Activated CD8-positive, alpha-beta T cell treated with anti-CD3 and anti-CD28 coated beads for 36 hours (primary cell): Measurements from ENCODE around the gene FNIP2. TPM values are rescaled to one million over a fixed set of nuclear protein-coding genes. Genes with fewer than 3 reads are reported as not detected.

Experiments
- ATAC-seq: fragments of 200-7000 bp; cut with Tn5 transposase; one replicate; pipeline ENCODE4 v1.10.0; 2021; ENCODE audit warnings: mild to moderate bottlenecking, moderate library complexity
- CTCF ChIA-PET: fragments of 350-600 bp; sonication (Branson Sonifier 250); formaldehyde crosslinking; loops from one replicate; lab custom pipeline; 2021; ENCODE audit warnings: antibody characterized with exemption; lab: Charles Lee
- POLR2A ChIA-PET: fragments of 350-600 bp; sonication (Branson Sonifier 250); formaldehyde crosslinking; loops from one replicate; lab custom pipeline; 2021; ENCODE audit warnings: antibody characterized with exemption; lab: Charles Lee
- DNase-seq: peaks from one replicate; pipeline ENCODE4 v3.0.0-alpha.2; 2020
- H3K27ac Mint-ChIP-seq: one replicate; pipeline ENCODE4 v1.8.0; 2021; ENCODE audit warnings: mild to moderate bottlenecking, mixed read lengths
- H3K27me3 Mint-ChIP-seq: one replicate; pipeline ENCODE4 v1.8.0; 2021; ENCODE audit warnings: mixed read lengths
- H3K36me3 Mint-ChIP-seq: one replicate; pipeline ENCODE4 v1.8.0; 2021; ENCODE audit warnings: low read depth, mixed read lengths
- H3K4me1 Mint-ChIP-seq: one replicate; pipeline ENCODE4 v1.8.0; 2021; ENCODE audit warnings: low read depth, mixed read lengths
- H3K4me3 Mint-ChIP-seq: one replicate; pipeline ENCODE4 v1.8.0; 2021; ENCODE audit warnings: mild to moderate bottlenecking, moderate library complexity, mixed read lengths
- H3K9me3 Mint-ChIP-seq: one replicate; pipeline ENCODE4 v1.8.0; 2021; ENCODE audit warnings: mixed read lengths
- intact Hi-C: fragments of 100-400 bp; cut with micrococcal nuclease; formaldehyde crosslinking; loops from one replicate; pipeline ENCODE4 v1.10.0; 2022
- total RNA-seq, 2 experiments: library from RNA; stranded (reverse); gene quantifications; one replicate each; pipeline ENCODE4 v1.2.3, GENCODE V29; 2021
- TF ChIP-seq, protein P1 (sequence below): fragments of 200-600 bp; IDR thresholded peaks from one replicate; pipeline ENCODE4 v1.8.0; 2022; ENCODE audit warnings: antibody characterized with exemption, mild to moderate bottlenecking

Gene FNIP2
- total RNA-seq, 2 experiments from 2014 or later: 11.2 to 11.7 TPM

DNA sequence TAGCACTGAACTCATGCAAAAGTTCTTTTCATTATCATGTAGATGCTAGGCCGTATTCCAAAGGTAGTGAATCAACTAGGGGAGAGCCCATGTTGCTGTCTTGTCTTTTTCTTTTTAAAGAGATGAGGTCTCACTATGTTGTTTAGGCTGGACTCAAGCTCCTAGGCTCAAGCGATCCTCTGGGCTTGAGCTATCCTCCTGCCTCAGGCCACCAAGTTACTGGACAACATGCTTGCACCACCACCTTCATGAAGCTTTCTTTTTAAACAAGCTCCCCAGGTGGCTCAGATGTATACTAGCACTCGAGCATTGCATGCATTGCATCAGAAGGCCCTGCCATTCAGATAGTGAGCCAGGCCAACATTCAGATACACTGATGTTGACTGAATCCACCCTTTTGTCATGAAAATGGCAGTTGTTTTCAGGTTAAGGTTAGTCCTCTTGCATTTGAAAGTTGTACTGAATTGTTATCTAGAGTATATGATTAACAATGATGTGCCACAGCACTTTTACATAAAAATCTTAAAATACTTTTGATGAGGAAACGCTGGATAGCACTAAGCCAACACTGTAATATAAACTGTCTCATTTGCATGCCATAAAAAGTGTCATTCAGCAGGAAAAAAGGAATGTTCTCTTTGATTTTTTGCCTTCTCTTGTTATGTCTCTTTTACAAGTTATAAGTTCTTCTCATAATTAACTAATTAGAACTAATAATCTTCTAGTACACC lies 76.7 kb downstream of the FNIP2 start:
- H3K36me3 Mint-ChIP-seq: peaks cover 2% of the 10 kb centered on the region
- no peaks in the 10 kb centered on the region for H3K27me3 Mint-ChIP-seq
- H3K9me3 Mint-ChIP-seq: no peaks in the 10 kb centered on the region
- TF ChIP-seq, protein P1, sequence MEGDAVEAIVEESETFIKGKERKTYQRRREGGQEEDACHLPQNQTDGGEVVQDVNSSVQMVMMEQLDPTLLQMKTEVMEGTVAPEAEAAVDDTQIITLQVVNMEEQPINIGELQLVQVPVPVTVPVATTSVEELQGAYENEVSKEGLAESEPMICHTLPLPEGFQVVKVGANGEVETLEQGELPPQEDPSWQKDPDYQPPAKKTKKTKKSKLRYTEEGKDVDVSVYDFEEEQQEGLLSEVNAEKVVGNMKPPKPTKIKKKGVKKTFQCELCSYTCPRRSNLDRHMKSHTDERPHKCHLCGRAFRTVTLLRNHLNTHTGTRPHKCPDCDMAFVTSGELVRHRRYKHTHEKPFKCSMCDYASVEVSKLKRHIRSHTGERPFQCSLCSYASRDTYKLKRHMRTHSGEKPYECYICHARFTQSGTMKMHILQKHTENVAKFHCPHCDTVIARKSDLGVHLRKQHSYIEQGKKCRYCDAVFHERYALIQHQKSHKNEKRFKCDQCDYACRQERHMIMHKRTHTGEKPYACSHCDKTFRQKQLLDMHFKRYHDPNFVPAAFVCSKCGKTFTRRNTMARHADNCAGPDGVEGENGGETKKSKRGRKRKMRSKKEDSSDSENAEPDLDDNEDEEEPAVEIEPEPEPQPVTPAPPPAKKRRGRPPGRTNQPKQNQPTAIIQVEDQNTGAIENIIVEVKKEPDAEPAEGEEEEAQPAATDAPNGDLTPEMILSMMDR: no peak
- ATAC-seq: no peak
- peaks cover 16% of the 10 kb centered on the region for H3K4me1 Mint-ChIP-seq
- CTCF ChIA-PET: interaction anchor here (0.9 to 1.3 kb wide), 5 partner anchors 11 to 357 kb away, joined by 3 to 4 read pairs (median 4); no protein-coding TSS in a partner anchor
- no peak overlapping the region for H3K27ac Mint-ChIP-seq
- POLR2A ChIA-PET: no interaction called here
- no peak overlapping the region for H3K4me3 Mint-ChIP-seq
- no peak for DNase-seq
- intact Hi-C loops: loop anchor here (5.0 kb wide), 1 partner anchor 73 kb away; no protein-coding TSS in a partner anchor

DNA sequence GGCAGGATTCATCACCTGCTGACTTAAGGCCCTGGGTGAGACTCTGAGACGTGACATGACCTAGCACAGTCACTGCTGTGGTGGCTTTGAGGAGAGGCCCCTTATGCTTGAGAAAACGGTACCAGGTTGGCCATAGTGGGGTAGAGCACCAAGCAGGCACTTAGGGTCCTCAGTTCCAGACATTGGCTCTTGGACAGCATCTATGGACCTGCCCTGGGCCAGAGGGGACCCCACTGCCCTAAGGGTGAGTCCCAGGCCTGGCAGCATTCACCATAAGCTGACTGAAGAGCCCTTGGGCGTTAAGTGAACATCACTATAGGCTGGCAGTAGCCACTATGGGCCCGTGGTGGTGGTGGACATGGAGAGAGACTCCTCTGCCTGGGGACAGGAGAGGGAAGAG lies 78.7 kb downstream of the FNIP2 start:
- CTCF ChIA-PET: interaction anchor here (1.4 kb wide), 1 partner anchor 65 kb away, joined by 3 read pairs; no protein-coding TSS in a partner anchor
- Mint-ChIP-seq H3K27me3 (no peaks in the 10 kb centered on the region), H3K4me3 (no peak overlapping the region), H3K27ac (no peak overlapping the region), H3K4me1 (peaks cover 20% of the 10 kb centered on the region), H3K36me3 (peaks cover 2% of the 10 kb centered on the region), H3K9me3 (no peaks in the 10 kb centered on the region)
- DNase-seq (no peak), ATAC-seq (no peak)
- POLR2A ChIA-PET: interaction anchor here (0.6 kb wide), 2 partner anchors 42 to 181 kb away, joined by 3 read pairs; no protein-coding TSS in a partner anchor
- TF ChIP-seq, protein P1: no peak
- intact Hi-C loops: loop anchor here (5.0 kb wide), 1 partner anchor 75 kb away; no protein-coding TSS in a partner anchor

DNA sequence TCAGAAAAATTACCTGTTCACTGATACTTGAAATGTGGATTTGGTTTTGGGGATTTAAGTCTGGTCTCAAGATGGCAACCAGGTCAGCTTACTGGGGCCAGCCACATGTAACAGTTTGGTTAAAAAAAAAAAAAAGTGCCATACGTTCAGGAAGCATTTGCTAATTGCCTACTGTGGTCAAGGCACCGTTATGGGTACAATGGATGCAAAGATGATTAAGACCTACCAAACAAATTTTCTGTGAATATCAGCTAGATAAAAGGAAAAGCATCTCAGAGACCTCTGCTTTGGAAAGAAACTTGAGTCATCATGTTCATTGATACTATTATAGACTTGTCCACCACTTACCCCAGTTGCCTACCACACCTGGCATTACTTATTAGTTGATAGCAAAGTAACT lies 80.9 kb downstream of the FNIP2 start:
- Mint-ChIP-seq H3K36me3 (no peaks in the 10 kb centered on the region), H3K4me3 (no peak overlapping the region), H3K9me3 (no peaks in the 10 kb centered on the region), H3K27ac (no peak overlapping the region), H3K27me3 (no peaks in the 10 kb centered on the region), H3K4me1 (peaks cover 20% of the 10 kb centered on the region)
- peak; percentile 49 for ATAC-seq
- TF ChIP-seq, protein P1: no peak
- no peak for DNase-seq
- POLR2A ChIA-PET: no interaction called here
- CTCF ChIA-PET: interaction anchor here (0.6 to 4.4 kb wide), 11 partner anchors 8 to 353 kb away, joined by 3 to 34 read pairs (median 4); no protein-coding TSS in a partner anchor
- intact Hi-C loops: loop anchor here (1.0 to 5.0 kb wide), 2 partner anchors 77 to 119 kb away; no protein-coding TSS in a partner anchor

DNA sequence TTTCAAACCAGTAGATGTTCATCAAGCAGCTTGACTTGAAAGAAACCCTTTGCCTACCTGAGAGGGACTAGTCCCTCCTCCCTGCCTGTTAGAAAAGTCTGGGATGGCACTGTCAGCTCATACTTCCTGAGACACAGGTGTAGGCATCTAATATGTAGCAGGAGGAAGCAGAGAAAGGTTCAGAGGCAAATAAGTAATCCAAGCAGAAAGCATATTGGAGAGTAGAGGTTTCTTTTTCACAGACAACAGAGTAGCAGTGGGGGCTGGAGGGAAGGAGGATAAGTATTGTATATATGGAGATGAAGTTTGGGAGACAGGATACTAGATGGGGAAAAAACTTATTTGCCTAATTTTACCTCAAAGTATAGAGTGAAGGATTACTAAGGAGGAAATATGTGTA lies 81.5 kb downstream of the FNIP2 start:
- Mint-ChIP-seq H3K4me1 (peaks cover 20% of the 10 kb centered on the region), H3K27ac (no peak overlapping the region), H3K27me3 (no peaks in the 10 kb centered on the region), H3K9me3 (no peaks in the 10 kb centered on the region), H3K36me3 (no peaks in the 10 kb centered on the region), H3K4me3 (no peak overlapping the region)
- DNase-seq (no peak), ATAC-seq (no peak)
- ChIA-PET CTCF (interaction anchor here (0.6 to 4.4 kb wide), 11 partner anchors 9 to 353 kb away, joined by 3 to 34 read pairs (median 4); no protein-coding TSS in a partner anchor), POLR2A (no interaction called here)
- TF ChIP-seq, protein P1: no peak
- intact Hi-C loops: loop anchor here (1.0 kb wide), 1 partner anchor 120 kb away; no protein-coding TSS in a partner anchor
